GM13976 (cell line): Measurements from ENCODE around the gene SPATC1L.

Experiments used
- DNase-seq: peaks from one replicate; pipeline ENCODE4 v3.0.0; 2012; ENCODE audit warnings: low spot score
- in situ Hi-C: fragments of 300-500 bp; cut with MboI; formaldehyde crosslinking; loops from one replicate; pipeline ENCODE4 v1.12.0; 2022; ENCODE audit warnings: low sequenced_read_pairs, mixed read lengths, inconsistent platforms; ENCODE audit not compliant: unreplicated experiment
- TF ChIP-seq, protein P1 (sequence below): IDR thresholded peaks from 2 replicates; pipeline ENCODE4 v1.5.1; 2012; ENCODE audit warnings: borderline replicate concordance, mild to moderate bottlenecking; ENCODE audit not compliant: insufficient read depth; ENCODE audit errors: extremely low read depth, missing control alignments, control extremely low read depth

The SPATC1L gene

DNA sequence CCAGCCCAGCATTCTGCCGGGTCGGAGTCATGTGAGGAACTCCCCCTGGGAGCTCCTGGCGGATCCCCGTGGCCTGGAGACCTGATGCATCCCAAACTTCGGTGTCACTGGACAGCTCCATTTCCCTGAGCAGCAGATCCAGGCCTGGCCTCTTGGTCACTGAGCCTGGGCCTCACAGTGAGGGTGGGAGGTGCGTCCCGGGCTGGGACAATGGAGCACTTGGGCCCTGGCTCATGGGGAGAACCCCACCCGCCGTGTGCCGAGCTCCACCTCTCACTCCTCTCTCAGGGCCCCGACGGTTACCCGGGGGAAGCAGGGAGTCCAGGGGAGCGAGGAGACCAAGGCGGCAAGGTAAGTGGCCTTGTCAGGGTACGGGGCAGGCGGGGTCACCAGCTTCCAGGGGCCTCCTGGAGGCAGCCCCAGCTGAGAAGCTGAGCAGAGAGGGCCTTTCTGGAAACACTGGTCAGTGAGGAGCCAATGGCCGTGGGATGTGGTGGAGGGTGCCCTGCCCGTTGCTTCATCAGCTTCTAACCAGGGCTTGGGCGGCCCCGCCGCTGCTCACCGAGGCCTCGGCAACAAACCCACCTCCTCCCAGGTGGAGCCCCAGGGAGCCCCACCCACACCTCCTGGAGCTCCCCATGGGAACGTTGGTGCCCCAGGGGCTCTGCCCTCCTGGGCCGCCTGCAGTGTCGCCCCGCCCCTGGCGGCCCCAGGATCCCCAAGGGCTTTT, 66.5 kb downstream of the SPATC1L start:
- in situ Hi-C loops = no loop called here
- no peak for DNase-seq
- TF ChIP-seq, protein P1, sequence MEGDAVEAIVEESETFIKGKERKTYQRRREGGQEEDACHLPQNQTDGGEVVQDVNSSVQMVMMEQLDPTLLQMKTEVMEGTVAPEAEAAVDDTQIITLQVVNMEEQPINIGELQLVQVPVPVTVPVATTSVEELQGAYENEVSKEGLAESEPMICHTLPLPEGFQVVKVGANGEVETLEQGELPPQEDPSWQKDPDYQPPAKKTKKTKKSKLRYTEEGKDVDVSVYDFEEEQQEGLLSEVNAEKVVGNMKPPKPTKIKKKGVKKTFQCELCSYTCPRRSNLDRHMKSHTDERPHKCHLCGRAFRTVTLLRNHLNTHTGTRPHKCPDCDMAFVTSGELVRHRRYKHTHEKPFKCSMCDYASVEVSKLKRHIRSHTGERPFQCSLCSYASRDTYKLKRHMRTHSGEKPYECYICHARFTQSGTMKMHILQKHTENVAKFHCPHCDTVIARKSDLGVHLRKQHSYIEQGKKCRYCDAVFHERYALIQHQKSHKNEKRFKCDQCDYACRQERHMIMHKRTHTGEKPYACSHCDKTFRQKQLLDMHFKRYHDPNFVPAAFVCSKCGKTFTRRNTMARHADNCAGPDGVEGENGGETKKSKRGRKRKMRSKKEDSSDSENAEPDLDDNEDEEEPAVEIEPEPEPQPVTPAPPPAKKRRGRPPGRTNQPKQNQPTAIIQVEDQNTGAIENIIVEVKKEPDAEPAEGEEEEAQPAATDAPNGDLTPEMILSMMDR = no peak

DNA sequence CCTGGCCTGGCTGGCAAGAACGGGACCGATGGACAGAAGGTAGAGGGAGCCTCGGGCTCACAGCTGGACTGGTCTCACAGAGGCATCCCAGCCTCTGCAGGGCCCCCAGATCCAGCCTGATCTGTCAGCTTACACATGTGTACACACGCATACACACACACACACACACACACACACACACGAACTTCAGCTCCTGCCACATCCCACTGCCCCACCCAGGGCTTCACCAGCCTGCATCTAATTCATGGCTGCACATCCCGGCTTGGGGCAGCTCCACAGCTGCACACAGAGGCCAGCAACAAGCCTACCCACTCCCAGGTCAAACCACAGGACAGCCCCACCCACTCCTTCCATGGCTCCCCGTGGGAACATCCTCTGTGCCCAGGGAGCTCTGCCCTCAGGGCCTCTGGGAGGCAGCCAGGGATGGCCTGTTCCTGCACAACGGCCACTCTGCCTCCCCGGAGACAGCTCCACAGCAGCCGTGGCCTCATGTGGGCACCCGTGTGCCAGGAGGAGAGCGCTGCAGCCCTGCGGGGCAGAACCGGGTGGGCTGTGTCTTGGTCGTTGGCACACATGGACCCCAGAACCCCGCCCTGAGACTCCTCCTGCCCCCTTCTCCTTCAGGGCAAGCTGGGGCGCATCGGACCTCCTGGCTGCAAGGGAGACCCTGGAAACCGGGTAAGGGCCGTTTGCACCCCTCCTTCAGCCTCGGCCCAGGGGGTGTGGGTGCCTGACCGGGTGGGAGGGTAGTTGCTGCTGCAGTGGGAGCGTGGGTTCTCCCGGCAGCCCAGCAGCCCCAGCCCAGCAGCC, 67.3 kb downstream of the SPATC1L start:
- TF ChIP-seq, protein P1 = no peak
- DNase-seq = no peak
- in situ Hi-C loops = no loop called here

DNA sequence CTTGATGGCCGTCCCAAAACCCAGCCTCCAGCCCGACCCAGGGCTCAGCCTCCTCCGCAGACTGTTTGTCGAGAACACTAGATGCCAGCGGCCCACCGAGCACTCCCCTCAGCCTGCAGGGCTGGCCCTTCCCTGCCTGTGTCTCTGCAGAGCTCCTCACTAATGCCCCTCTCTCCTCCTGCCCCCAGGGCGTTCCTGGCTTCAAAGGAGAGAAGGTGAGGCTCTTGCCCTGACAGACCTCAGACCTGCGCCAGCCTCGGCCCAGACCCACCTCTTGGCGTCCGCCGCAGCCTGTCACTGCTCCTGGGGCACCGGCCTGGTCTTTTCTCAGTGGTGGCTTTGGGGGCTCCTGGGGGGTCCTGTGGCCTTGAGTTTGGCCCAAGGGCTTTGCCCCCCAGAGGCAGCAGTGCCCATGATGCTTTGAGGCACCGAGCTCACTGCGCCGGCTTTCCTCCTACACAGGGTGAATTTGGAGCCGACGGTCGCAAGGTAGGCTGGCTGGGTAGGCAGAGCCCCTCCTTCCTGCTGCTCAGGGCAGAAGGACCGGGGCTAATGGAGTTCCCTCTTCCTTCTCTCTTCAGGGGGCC, 68.0 kb downstream of the SPATC1L start:
- TF ChIP-seq, protein P1 = no peak
- no peak for DNase-seq
- in situ Hi-C loops = no loop called here

DNA sequence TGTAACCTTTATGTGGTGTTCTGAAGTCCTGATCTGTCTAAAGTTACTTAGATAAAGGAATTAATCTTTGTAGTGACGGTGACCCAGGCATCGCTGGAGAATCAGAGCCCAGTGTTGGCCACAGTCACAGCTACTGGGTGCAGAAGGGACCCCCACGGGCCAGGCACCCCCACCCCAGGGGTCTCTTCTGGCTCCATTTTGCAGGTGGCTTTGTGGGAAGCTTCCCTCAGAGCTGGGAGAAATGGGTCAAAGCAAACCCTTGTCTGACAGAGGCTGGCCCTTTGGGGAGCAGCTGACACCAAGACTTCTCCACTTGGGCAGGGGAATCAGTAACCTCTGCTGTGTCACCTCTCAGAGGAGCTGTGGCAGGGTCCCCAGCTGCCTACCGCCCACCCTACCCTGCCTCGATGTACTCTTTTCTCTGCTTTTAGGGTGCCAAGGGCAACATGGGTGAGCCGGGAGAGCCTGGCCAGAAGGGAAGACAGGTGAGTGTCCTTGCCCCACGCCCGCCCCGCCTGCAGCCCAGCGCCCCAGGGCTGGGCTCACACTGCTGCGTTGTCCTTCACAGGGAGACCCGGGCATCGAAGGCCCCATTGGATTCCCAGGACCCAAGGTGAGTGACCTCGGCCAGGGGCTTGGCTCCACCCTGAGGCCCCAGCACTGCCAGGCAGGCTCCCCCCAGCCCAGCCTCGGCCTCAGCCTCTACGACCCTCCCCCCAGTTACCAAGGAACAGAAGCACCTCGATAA, 68.6 kb downstream of the SPATC1L start:
- DNase-seq = no peak
- TF ChIP-seq, protein P1 = no peak
- in situ Hi-C loops = no loop called here

DNA sequence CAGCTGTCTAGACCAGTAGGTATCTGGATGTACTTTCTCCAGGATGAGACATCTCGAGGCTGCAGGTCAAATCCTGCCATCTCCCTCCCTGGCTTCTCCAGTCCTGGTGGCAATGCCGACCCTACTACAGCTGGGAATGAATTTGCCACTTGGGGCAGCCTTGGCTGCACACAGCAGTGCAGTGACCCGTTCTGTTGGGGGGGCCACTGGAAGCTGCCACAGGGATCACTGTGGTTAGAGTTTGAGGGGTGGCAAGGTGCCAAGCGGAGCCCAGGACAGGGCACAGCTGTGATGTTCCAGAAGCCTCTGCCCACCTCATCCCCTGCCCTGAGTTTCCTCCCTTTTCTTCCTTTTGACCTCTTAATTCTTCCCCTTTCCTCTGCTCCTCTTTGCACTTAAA, 69.3 kb downstream of the SPATC1L start:
- in situ Hi-C loops = no loop called here
- TF ChIP-seq, protein P1 = no peak
- no peak for DNase-seq
